HG02763 (cell line): Measurements from ENCODE around the gene RTP4.
"Not testable (repeated sequence)": the region's sequence is repeated elsewhere in the genome, so short reads cannot be mapped to it uniquely, and the experiment has no call there.

ENCODE experiments used
- ATAC-seq: cut with Tn5 transposase; IDR thresholded peaks from one replicate; pipeline ENCODE4 v1.9.1; 2021; ENCODE audit warnings: mild to moderate bottlenecking, moderate library complexity; ENCODE audit not compliant: unreplicated experiment

RTP4 gene

DNA sequence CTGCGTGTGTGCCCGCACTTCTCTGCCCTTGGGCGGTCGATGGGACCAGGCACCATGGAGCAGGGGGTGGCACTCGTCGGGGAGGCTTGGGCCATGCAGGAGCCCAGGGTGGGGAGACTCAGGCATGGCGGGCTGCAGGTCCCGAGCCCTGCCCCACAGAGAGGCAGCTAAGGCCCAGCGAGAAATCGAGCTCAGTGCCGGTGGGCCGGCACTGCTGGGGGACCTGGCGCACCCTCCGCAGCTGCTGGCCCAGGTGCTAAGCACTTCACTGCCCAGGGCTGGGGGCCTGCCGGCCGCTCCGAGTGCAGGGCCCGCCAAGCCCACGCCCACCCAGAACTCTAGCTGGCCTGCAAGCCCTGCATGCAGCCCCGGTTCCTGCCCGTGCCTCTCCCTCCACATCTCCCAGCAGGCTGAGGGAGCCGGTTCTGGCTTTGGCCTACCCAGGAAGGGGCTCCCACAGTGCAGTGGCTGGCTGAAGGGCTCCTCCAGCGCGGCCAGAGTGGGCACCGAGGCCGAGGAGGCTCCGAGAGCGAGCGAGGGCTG lies 553 bp upstream of the RTP4 start:
- ATAC-seq = no peak

DNA sequence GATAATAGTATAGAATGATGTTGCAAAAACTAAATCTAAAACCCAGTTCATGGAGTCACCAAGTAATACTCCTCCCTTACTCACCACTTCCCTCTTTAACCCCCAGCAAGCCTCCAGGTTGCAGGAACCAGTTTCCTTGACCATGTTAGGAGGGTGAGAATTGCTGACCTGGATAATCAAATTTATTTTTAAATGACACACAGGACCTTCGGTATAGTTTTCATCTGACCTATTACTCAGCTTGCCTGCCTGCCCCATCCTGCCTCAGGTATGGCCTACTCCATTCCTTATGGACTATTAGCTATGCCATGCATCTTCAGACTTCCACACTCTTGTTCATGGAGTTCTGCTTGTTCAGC lies 883 bp downstream of the RTP4 start:
- peak; percentile 42 for ATAC-seq

DNA sequence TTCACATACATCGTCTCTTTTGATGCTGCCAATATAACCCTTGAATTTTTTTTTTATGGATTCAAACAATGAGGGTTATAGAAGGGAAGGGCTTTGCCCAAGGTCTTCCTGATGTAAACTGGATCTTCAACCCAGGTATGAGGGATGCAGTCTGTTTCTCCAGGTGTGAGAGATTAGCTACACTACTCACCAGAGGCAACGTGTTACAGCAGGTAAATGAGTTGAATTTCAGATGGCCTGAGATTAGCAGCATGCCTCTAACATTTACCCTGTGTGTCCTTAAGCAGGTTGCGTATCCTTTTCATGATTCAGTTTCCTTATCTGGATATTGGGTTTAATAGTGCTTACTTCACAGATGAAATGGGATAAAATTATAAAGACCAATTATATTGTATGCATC lies 1.9 kb downstream of the RTP4 start:
- ATAC-seq = no peak

DNA sequence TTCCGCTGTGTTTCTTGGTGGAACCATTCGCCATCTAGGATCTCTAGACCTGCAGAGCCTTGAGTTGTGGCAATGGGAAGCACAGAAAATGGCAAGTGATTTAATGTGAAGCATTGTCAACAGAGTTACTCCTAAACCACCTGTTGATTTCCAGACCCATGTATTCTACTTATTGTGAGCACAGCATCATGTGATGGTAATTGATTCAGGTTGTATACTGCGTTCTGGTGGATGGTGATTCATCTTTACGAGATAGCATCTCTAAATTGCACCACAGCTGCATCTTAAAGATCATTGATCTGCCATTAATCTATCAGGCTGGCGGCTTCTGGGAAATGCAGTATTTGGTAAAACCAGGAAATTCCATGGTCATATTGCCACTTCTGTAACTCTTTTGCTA lies 7.4 kb downstream of the RTP4 start:
- no peak for ATAC-seq

DNA sequence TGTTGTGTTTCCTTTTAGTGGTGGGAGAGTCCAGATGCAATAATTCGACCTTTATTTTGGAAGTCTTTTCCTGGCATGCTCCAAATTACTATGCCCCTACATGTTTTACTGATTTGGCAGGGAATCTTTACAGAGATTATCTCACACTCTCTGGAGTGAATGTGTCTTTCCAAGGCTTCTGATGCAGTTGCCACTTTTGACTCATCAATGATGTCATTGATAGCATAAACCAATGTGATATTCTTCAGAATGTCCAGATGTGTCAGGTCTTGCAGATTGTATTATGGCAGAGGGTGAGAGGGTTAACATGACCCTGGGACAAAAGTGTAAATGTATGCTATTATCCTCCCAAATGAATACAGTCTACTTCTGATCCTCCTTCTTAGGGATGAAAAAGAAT lies 9.7 kb downstream of the RTP4 start:
- ATAC-seq = no peak

DNA sequence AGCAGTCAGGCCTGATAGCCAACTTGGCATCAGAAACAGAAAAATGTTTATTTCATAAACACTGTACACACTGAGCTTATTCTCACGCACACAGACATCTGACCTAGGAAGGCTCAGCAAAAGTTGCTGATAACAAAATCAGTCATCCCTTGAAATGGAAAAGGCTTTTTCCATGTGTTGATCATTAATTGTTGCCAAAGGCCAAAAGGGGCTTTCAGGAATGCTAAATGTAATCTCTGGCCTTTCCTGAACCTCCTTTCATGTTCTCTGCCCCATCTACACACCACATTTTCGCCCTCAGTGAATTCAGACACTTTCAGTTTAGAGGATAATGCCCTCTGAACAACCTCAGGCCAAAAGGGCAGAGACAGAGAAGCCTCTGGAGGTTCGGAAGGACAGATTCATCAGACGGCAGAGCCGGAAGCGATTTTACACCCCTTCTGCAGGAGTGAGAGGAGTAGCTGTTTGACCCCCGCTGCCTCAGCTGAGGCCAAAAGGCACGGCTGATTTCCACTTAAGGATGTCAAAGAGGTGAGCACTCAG lies 14.5 kb downstream of the RTP4 start:
- no peak for ATAC-seq

DNA sequence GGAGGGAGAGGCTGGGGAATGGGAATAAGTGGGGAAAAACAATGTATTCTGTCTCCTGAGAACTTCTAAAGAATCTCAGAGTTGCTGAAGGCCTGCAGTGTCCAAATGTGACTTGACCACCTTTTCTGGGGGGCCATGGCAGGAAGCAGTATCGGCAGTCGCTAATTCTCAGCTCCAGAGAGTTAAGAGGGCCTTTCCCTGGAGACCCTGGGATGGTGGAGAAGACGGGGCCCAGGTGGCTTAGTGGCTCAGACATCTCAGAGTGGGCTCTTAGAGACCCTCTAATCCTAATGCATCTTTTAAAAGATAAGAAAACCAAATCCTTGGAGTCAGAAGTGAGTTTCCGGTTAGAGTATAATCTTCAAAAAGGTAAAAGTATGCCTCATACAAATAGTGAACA lies 15.1 kb downstream of the RTP4 start:
- ATAC-seq = no peak

DNA sequence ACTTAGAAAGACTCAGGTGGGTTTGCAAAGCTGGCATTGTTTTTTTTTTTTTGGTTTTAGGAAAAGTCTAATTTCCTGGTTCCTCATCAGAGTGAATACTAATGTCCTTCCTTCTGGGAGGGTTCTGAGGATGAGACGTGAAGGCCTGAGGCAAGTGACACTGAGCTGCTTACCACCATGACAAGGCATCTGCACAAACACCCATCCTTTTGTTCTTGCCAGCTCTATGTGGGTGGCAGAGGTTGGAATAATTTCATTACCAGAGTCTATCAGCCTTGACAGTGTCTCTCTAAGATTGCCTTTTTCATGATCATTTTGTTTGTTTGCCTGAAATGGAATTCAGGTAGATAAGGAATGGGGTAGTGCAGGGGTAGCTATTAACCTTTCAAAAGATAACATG lies 17.1 kb downstream of the RTP4 start:
- ATAC-seq = no peak

DNA sequence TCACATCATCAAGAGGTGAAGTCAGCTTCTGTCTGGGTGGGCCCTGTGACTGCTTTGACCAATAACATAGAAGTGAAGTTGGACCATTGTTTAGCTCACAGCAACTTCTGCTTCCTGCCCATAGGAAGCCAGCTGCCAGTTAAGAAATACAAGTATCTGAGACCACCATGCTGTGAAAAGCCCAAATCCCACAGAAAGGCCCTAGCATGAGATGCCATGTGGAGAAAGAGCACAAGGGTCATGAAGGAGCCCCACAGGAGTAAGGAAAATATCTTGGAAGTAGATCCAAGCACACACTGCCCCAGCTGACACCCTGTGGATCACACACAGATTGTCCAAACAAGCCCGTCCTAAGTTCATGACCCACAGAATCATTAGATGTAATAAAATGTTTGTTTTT lies 28.5 kb downstream of the RTP4 start:
- no peak for ATAC-seq

DNA sequence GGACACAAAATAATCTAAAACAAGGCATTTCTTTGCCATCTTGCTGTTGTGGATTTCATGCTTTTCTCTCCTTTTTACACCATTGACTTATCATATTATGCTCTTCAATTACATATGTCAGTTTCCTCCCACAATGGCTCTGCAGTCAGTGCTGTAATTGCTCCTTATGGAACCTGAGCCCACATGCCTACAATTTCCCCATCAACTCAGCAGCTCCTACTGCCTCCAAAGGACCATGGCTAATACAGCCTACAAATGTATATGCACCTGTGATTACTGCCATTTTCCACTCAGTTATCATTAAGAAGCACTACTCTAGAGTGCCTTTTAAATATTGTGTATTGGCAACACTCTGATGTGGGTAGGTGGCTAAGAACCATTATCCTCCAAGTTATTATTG lies 30.8 kb downstream of the RTP4 start:
- no peak for ATAC-seq

- ATAC-seq = no peak
These were observed 32.6 kb downstream of the RTP4 start for GRCh38 chr3:187400756-187401155.

DNA sequence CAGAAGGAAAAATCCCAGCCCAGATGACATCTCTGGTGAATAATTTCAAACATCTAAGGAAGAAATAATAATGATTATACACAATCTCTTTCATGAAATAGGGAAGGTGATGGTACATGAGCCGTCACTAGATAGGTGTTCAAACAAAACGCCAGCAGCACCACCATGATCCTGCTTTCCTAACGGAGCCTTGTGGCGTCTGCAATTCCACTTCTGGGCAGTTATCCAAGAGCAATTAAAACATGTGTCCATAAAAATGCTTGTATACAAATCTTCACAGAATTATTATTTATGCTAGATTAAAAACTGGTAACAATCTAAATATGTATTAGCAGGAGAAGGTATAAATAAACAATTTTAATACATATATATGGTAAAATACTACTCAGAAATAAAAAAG lies 33.7 kb downstream of the RTP4 start:
- ATAC-seq = no peak

- ATAC-seq = no peak
These were observed 35.6 kb downstream of the RTP4 start for GRCh38 chr3:187403768-187404288.

DNA sequence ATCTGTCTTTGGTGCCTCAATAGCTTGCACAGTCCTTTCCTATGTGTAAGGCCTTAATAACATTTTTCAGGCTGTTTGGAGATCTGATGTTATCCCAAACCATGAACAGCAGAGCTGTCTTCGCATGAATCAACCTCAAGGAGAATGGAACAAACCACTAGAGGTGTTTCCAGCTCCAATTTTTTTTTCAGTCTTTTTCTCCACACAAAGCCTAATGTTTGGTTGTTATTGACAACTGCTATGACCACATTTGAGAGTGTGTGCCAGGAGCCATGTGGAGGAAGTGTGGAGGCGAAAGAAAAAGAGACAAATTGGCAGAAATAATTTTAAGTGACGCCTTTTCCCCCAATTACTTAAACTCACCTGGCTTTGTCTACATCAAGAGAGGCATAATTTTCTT lies 38.7 kb downstream of the RTP4 start:
- no peak for ATAC-seq

DNA sequence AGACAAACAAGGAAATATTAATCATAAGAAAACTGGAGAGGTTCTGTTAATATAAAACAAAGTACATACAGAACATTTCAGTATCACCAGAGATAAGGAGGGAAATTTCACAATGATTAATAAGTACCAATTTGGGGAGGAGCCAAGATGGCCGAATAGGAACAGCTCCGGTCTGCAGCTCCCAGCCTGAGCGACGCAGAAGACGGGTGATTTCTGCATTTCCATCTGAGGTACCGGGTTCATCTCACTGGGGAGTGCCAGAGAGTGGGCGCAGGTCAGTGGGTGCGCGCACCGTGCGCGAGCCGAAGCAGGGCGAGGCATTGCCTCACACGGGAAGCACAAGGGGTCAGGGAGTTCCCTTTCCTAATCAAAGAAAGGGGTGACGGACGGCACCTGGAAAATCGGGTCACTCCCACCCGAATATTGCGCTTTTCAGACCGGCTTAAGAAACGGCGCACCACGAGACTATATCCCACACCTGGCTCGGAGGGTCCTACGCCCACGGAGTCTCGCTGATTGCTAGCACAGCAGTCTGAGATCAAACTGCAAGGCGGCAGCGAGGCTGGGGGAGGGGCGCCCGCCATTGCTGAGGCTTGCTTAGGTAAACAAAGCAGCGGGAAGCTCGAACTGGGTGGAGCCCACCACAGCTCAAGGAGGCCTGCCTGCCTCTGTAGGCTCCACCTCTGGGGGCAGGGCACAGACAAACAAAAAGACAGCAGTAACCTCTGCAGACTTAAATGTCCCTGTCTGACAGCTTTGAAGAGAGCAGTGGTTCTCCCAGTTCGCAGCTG lies 44.0 kb downstream of the RTP4 start:
- not testable (repeated sequence) for ATAC-seq
